GM18508 (cell line): Measurements from ENCODE around the gene TMEM186.
"Not testable (repeated sequence)": the region's sequence is repeated elsewhere in the genome, so short reads cannot be mapped to it uniquely, and the experiment has no call there.

Experiments
- ATAC-seq: cut with Tn5 transposase; IDR thresholded peaks from one replicate; pipeline ENCODE4 v1.9.1; 2021; ENCODE audit warnings: moderate number of reproducible peaks; ENCODE audit not compliant: insufficient read depth, unreplicated experiment

The TMEM186 gene

DNA sequence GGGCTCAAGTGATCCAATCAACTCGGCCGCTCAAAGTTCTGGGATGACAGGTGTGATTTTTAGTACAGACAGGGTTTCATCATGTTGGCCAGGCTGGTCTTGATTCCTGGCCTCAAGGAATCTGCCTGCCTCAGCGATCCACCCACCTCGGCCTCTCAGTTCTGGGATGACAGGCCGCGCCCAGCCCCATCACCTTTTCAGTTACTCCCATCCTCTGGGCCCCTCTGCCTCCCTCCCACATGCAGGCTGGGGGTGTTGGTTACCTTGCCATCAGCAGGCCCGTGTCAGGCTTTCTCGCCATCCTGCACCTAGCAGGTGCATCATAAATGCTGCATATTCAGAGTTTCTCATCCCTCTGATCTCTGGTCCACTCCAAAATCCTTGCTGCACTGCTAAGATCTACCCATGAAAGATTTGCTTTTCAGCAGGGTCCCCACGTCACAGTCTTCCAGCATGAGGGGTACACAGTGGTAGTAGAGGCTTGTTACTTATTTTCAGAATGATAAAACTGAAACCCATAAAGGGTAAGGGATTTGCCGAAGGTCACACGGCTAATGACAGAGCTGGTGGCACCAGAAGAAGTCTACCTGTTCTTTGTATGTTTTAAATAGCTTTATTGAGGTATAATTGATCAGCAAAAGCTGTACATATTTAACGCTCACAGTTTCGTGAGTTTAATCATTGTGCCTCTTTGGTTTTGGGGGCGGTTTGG lies 16.8 kb upstream of the TMEM186 start:
- no peak for ATAC-seq

GRCh38 chr16:8812162-8812843 lies 14.9 kb upstream of the TMEM186 start:
- no peak for ATAC-seq

DNA sequence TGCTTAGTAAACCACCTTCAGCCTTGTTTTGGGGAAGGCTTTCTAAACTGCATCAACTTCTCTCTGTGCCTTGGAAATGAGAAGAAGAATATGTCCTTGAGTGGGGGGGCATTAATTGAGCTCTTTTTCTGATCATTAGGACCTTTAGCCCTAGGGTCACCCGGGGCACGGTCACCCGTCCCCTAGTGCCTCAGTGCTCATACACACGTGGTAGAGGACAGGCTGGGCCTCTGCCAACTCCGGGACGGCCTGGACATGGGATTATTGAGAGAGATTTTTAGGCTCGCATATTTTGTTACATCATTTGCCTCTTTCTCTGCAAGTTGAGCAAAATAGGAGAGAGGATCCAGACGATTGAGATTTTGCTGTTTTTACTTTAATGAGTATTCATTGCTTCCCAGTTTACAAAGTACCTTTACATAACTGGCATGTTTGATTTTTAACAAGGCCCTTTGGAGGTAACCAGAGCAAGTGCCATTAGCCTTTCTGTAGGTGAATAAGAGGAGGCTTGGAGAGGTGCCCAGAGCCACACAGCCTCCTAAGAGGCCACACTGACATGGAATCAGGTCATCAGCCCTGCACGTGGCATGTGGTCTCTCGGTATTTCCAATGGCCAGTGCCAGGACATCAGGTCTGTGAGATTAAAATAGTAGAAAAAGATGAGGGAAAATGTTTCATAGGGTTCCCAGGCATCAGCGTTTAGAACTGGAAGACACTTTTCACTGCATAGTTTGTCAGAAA lies 11.3 kb upstream of the TMEM186 start:
- ATAC-seq: no peak

GRCh38 chr16:8808009-8808408 lies 10.6 kb upstream of the TMEM186 start:
- ATAC-seq: no peak

DNA sequence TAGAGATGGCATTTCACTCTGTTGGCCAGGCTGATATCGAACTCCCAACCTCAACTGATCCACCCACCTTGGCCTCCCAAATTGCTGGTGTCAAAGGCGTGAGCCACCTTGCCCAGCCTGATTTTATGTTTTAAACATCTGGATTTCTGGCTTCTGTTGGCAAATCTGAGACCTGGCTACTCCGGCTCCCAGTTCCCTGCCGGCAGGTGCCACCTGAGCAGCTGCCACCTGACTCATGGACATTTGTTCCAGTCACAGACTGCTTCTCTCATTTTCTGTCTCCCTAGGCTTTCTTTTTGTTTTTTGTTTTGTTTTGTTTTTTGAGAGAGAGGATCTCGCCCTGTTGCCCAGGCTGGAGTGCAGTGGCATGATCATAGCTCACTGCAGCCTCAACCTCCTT lies 9.8 kb upstream of the TMEM186 start:
- no peak for ATAC-seq

DNA sequence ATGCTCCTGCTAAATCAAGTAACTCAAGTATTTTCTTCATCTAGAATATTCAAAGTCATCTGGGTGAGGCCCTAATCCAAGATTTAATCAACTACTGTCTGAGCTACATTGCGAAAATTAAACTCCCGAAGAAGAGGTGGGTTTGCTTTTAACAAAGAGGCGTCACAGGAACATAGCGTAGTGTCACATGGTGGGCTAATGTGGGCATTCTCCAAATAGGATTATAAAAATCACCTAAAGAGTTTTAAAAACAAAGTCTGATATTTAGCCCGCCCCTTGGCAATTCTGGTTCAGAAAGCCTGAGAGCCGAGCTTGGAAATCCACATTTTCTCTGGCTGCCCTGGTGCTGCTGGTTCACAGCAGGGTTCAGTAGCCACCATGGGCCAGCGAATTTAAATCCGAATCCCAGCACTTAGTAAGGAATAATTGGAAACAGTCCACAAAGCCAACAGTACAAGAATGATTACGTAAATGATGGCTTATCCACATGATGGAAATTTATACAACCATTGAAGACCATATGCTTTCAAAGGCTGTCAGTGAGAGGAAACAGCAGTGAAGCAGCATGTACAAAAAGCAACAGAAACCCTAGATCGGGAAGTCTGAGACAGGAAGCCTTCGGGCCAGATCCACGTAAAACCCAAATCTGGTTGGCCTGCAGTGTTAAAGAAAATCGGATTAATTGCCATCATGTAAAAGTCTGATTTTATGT lies 9.0 kb upstream of the TMEM186 start:
- no peak for ATAC-seq

GRCh38 chr16:8804313-8804712 lies 6.9 kb upstream of the TMEM186 start:
- no peak for ATAC-seq

DNA sequence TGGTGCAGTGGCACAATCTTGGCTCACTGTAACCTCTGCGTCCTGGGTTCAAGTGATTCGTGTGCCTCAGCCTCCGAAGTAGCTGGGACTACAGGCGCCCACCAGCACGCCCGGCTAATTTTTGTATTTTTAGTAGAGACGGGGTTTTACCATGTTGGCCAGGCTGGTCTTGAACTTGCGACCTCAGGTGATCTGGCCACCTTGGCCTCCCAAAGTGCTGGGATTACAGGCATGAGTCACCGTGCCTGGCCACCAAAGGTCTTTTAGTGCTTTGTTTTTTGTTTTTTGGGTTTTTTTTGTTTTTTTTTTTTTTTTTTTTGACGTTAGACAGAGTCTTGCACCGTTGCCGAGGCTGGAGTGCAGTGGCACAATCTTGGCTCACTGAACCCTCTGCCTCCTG lies 6.3 kb upstream of the TMEM186 start:
- not testable (repeated sequence) for ATAC-seq

GRCh38 chr16:8801701-8802100 lies 4.3 kb upstream of the TMEM186 start:
- no peak for ATAC-seq

GRCh38 chr16:8798535-8799157 lies 1.2 kb upstream of the TMEM186 start:
- ATAC-seq: no peak

DNA sequence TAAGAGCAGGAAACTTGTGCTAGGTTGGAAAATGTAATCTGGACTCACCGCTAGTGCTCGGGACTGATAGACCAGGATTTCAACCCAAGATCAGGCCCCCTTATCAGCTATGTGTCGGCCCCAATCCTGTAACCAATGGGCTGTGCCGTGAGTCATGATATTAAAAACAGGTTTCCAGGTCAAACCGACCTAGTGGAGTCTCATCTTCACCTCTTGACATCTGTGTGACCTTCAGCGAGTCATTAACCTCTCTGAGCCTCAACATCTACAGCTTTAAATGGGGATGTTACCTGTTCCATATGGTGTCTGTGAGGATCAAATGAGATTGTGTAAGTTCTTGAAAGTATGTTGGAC lies 712 bp upstream of the TMEM186 start:
- peak; percentile 7 for ATAC-seq

GRCh38 chr16:8796469-8797363 lies 723 bp downstream of the TMEM186 start:
- ATAC-seq: no peak

DNA sequence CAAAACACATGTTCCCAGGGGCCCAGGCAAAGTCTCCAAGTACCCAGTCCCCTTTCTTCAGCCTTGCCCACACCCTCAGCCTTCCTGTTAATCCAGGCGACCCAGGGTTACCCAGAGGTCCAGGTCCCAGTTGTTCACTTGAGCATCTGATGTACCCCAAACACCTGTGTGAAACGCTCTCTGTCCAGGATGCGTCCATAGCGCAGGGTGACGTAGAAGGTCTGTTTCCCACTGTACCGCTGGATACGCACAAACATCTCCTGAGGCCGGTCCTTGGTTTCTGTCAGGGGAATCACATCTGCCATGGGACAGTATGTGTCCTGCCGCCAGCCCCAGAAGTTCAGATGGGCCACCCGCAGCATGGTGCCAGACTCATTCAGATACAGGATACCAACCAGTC lies 1.6 kb downstream of the TMEM186 start:
- ATAC-seq: no peak

DNA sequence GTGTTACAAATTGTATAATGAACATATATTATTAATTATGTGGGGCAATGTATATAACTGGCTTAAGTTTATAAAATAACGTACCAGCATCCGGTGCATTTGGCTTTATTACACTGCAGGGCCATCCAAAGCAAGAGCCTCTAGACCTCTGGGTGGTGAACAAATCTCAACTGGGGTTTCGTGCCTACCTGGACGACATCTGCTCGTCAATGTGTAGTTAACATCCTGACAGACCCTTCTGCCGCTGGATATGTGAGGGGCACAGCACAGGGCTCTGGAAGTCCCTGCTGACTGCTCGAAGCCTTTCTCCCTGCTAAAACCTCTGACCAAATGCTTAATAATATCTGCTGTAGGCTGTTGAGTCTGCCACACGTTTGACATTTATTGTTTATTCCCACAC lies 2.3 kb downstream of the TMEM186 start:
- no peak for ATAC-seq

DNA sequence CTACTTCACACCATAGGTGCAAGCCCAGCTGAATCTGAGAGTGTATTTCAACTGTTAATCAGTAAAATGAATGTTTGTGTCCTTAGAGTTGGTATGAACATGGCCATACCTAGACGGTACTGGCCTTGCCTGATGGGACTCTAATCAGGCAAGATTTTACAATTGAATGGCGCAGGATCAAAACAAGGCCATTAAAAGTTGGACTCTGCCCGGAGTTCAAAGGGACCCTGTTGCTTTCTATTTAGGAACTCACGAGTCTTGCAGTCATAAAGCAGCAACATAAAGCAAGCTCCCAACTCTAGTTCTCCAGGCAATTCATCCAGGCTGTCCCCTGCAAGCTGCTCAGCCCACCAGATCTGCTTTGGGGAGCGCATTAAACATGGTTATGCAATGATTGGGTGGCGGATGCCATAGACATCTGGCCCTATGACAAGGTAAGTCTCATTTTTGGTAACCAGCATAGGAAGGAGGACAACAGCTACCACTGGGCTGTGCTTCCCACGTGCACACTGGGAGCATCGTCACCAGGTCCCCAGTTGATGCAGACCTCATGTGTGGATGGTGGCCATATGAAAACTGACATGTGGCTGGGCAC lies 8.8 kb downstream of the TMEM186 start:
- ATAC-seq: no peak

DNA sequence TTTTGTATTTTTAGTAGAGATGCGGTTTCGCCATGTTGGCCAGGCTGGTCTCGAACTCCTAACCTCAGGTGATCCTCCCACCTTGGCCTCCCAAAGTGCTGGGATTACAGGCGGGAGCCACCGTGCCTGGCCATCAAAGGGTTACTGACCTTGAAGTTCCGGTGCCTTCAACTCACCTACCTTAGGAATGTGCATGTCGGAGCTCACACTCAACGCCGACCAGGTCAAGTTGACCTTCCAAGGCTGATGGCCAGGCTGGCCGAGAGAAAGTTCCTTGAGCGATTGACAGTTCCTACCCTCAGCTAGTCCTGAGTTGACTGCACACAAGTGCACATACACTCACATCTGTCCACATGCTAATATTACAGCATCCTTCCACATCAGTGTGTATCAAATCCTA lies 11.1 kb downstream of the TMEM186 start:
- ATAC-seq: not testable (repeated sequence)

GRCh38 chr16:8785408-8785807 lies 12.0 kb downstream of the TMEM186 start:
- ATAC-seq: no peak

- no peak for ATAC-seq
Observed at GRCh38 chr16:8782673-8783072, 14.8 kb downstream of the TMEM186 start.

GRCh38 chr16:8781797-8782196 lies 15.6 kb downstream of the TMEM186 start:
- no peak for ATAC-seq
